GM18909 (cell line): ENCODE measurements around the gene MYT1.
"Not testable (repeated sequence)": the region's sequence is repeated elsewhere in the genome, so short reads cannot be mapped to it uniquely, and the experiment has no call there.

Source experiments
- ATAC-seq: cut with Tn5 transposase; IDR thresholded peaks from one replicate; pipeline ENCODE4 v1.9.1; 2021; ENCODE audit warnings: mild to moderate bottlenecking; ENCODE audit not compliant: unreplicated experiment, poor library complexity

Gene MYT1

GRCh38 chr20:64166721-64167615 is 2.7 kb downstream of the MYT1 start:
- ATAC-seq, result no peak

GRCh38 chr20:64167676-64168075 is 3.4 kb downstream of the MYT1 start:
- no peak for ATAC-seq

DNA sequence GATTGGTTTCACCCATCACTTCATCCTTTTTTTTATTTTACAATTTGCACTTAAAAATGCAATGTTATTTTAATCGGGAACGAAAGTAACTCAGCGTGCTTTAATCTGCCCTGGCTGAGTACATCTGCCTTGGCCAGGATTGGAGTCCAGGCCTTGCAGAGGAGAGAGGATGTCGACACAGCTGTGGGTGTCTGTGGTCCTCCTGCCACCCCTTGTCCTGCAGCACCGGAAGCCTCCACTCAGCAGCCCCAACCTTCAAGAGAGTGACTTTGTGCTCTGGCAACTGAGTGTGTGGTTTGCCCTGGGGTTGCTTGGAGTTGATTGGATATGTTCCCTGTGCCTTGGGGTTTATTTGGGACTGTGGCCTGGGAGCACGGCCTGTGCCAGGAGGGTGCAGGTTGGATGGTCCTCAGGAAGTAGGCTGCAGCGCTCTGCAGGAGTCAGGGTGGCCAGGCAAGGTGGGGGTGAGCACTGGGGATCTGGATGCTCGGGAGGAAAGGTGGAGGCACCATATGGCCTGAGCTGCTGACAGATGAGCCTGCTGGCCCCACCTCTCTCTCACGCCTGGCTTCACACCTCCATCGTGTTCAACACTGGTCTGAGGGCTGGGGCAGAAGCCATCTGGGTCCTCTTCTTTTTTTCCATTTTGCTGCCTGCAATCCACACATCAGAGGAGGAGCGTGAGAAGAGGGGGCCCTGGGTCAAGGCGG is 4.3 kb downstream of the MYT1 start:
- ATAC-seq, result no peak

DNA sequence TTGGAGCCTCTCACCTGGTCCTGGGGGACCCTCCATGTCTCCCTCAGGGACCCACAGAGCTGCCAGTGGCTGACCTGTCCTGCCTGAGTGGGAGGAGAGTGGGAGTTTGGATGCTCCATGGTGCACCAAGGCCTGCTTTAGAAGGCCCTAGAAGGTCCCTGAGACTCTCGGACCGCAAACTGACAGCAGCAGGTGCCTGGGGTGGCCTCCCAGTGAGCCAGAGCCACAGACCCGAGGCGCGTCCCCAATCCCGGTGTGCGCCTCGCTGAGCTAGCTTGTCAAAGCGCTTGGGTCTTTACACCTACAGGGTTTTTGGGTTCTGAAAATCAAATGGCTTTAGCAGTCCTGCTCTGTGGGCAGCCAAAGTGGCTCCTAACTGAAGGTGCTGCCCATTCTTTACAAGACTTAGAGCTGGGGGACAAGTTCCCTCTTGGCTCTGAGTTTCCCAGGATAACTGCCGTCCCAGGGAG is 4.9 kb downstream of the MYT1 start:
- ATAC-seq, result no peak

- no peak for ATAC-seq
Measured at GRCh38 chr20:64171211-64171610, 7.0 kb downstream of the MYT1 start.

- ATAC-seq, result no peak
Measured at GRCh38 chr20:64173116-64173515, 8.9 kb downstream of the MYT1 start.

DNA sequence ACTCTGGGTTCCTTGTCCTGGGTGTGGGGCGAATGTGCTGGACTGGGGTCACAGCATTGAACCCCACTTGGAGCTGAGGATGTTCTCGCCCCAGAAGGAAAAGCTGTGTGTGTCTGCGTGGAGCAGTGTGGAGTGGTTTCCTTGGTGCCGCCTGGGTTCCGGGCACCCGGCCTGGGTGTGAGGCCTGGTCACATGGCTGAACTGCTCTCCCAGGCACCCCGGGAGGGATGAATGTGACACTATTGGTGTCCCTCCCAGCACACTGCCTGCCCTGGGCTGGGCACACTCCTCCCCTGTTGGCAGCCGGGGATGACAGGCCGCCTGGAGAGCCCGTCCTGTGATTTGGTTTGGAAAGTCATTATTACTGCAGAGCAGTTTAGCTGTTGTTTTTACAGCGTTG is 12.3 kb downstream of the MYT1 start:
- no peak for ATAC-seq

GRCh38 chr20:64176971-64177370 is 12.7 kb downstream of the MYT1 start:
- no peak for ATAC-seq

- ATAC-seq, result no peak
Measured at GRCh38 chr20:64177384-64177783, 13.1 kb downstream of the MYT1 start.

DNA sequence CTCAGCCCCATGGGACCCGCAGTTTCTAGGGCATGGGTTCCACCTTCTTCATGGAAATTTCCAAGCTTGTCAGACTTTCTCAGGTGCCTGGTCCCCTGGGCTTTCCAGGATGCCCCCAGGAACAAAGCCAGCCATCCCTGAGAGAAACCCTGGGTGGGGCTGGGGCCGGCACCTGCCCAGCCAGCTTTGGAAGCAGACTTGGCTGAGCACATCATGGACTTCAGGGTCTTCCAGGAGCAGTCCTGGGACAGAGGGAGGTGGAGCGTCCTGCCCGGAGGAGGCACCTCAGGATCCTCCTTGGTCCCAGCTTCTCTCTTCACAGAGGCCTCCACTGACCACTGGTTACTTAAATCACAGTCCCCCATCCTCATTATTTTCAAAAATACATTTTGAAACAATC is 13.5 kb downstream of the MYT1 start:
- no peak for ATAC-seq

GRCh38 chr20:64178925-64179324 is 14.7 kb downstream of the MYT1 start:
- ATAC-seq, result not testable (repeated sequence)

GRCh38 chr20:64179805-64180204 is 15.6 kb downstream of the MYT1 start:
- no peak for ATAC-seq

- no peak for ATAC-seq
Measured at GRCh38 chr20:64180673-64181072, 16.4 kb downstream of the MYT1 start.

GRCh38 chr20:64181391-64181790 is 17.1 kb downstream of the MYT1 start:
- ATAC-seq, result no peak

DNA sequence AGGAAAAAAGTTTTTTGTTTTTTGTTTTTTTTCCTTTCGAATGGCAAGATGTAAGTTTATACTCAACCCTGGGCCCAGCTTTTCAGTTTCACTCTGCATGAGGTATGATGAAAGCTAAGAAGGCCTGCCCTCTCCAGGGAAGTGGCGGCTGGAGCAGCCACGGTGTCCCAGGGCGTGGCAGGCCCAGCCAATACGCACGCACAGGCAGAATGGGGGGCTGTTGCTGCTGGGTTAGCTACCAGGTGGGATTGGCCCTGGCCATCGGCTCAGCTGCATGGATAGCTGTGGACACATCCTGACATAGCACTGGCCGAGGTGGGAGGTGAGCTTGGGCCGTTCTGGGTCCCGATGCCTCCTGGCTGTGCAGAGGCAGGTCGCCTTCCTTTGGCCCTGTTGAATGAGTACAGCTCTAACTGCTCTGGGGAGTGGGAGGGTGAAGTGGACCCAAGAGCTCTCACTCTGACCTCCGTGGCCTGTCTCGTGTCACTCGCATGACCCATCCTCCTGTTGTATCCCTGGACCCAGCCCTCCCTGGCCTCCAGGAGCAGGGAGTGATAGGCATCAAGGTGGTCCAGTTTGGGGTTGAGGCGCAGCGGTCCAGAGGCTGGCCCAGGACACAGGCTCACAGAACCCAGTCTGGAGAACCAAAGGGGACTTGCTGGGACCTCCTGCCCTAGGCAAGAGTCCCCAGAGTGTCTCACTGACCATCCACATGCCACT is 18.1 kb downstream of the MYT1 start:
- ATAC-seq, result no peak

GRCh38 chr20:64183313-64183712 is 19.1 kb downstream of the MYT1 start:
- no peak for ATAC-seq

DNA sequence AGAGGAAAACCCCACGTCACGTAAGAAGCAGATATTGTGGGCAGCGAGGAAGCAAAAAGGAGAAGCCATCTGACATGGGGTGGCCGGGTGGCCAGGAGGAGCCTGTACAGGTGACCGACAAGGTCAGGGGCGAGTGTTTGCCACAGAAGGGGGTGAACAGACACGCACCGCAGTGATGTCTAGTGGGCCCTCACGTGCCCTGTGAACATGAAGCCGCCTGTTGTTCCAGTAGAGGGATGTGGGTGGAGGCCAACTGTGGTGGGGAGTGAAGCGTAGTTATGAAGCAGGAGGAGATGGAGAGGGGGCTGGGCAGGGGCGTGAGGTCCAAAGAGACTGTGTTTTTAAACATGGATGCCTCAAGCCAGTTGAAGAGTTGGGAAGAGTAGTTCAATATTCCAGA is 20.5 kb downstream of the MYT1 start:
- ATAC-seq, result no peak

- no peak for ATAC-seq
Measured at GRCh38 chr20:64185276-64185900, 21.1 kb downstream of the MYT1 start.

- ATAC-seq, result no peak
Measured at GRCh38 chr20:64186071-64186598, 21.9 kb downstream of the MYT1 start.

DNA sequence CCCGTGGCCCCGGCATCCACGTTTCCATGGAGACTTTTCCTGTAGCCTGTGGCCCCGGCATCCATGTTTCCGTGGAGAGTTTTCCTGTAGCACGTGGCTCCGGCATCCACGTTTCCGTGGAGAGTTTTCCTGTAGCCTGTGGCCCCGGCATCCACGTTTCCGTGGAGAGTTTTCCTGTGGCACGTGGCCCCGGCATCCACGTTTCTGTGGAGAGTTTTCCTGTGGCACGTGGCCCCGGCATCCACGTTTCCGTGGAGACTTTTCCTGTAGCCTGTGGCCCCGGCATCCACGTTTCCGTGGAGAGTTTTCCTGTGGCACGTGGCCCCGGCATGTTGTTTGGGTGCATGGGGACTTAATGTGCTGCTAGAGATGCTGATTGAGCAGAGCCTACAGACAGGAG is 23.0 kb downstream of the MYT1 start:
- ATAC-seq, result not testable (repeated sequence)
